SU-DHL-6 (cell line): ENCODE measurements around the gene SH3BGRL.

Source experiments
- H2AFZ ChIP-seq: fragments of 200-600 bp; sonication (generic); 2 replicates; pipeline ENCODE4 v1.6.1; 2014; ENCODE audit warnings: low read depth, mild to moderate bottlenecking, moderate library complexity, mixed read lengths, antibody characterized with exemption, low read length; ENCODE audit not compliant: severe bottlenecking
- H3F3A ChIP-seq: fragments of 200-600 bp; shearing (Covaris generic); 2 replicates; pipeline ENCODE4 v1.6.0; 2016; ENCODE audit warnings: antibody characterized with exemption, mild to moderate bottlenecking; ENCODE audit not compliant: insufficient read depth
- H3K27ac ChIP-seq: fragments of 200-600 bp; sonication (generic); 2 replicates; pipeline ENCODE4 v1.5.1; 2016; ENCODE audit warnings: low read depth, mild to moderate bottlenecking, low read length, moderate library complexity, mixed read lengths
- H3K27me3 ChIP-seq: fragments of 200-600 bp; sonication (generic), shearing (Covaris generic); 2 replicates; pipeline ENCODE4 v1.6.0; 2014; ENCODE audit warnings: mild to moderate bottlenecking, low read length
- H3K36me3 ChIP-seq: fragments of 200-600 bp; sonication (generic); 2 replicates; pipeline ENCODE4 v1.6.1; 2014; ENCODE audit warnings: mild to moderate bottlenecking, low read length, mixed read lengths
- H3K4me2 ChIP-seq: fragments of 300-600, 200-600 bp; shearing (Covaris generic), sonication (generic); 2 replicates; pipeline ENCODE4 v1.6.0; 2014; ENCODE audit warnings: low read length, low read depth, mild to moderate bottlenecking; ENCODE audit not compliant: poor library complexity, severe bottlenecking
- H3K4me3 ChIP-seq: fragments of 200-600 bp; sonication (generic); 2 replicates; pipeline ENCODE4 v1.5.1; 2014; ENCODE audit warnings: antibody characterized with exemption, low read length, mild to moderate bottlenecking, mixed read lengths; ENCODE audit not compliant: insufficient read depth, poor library complexity, severe bottlenecking
- H3K79me2 ChIP-seq: fragments of 200-600 bp; sonication (generic); 2 replicates; pipeline ENCODE4 v1.6.1; 2014; ENCODE audit warnings: mild to moderate bottlenecking, low read length, moderate library complexity; ENCODE audit not compliant: insufficient read depth
- H3K9ac ChIP-seq: fragments of 200-600 bp; sonication (generic); 2 replicates; pipeline ENCODE4 v1.7.0; 2014; ENCODE audit warnings: mild to moderate bottlenecking, low read length
- H3K9me2 ChIP-seq: fragments of 200-600 bp; sonication (generic); replicated peaks from 2 replicates; pipeline ENCODE4 v1.6.1; 2014; ENCODE audit warnings: low read length; ENCODE audit not compliant: insufficient read depth
- H3K9me3 ChIP-seq: fragments of 200-600 bp; sonication (generic); 2 replicates; pipeline ENCODE4 v1.6.1; 2014; ENCODE audit warnings: low read length, mixed read lengths; ENCODE audit not compliant: insufficient read depth
- H4K20me1 ChIP-seq: fragments of 200-600 bp; sonication (generic); 2 replicates; pipeline ENCODE4 v1.6.1; 2014; ENCODE audit warnings: low read depth, mild to moderate bottlenecking, antibody characterized with exemption, low read length, moderate library complexity, mixed read lengths
- CTCF ChIP-seq: fragments of 200-600 bp; sonication (generic); IDR thresholded peaks from one replicate; pipeline ENCODE4 v1.5.1; 2017; ENCODE audit warnings: antibody characterized with exemption, mild to moderate bottlenecking, low read length, moderate library complexity; ENCODE audit not compliant: insufficient read depth, poor library complexity, severe bottlenecking
- EZH2phosphoT487 ChIP-seq: fragments of 200-600 bp; sonication (generic), shearing (Covaris generic); conservative IDR thresholded peaks from 2 replicates; pipeline ENCODE4 v1.6.1; 2018; ENCODE audit warnings: mild to moderate bottlenecking, antibody characterized with exemption, low read length, moderate library complexity, mixed read lengths

SH3BGRL gene

GRCh38 chrX:81208916-81209315 lies 7.0 kb downstream of the SH3BGRL start:
- Histone ChIP-seq H4K20me1 (no peaks in the 10 kb centered on the region), H3K9ac (no peak overlapping the region), H3K9me2 (no peaks in the 10 kb centered on the region), H3K27ac (no peak overlapping the region), H3F3A (no peaks in the 10 kb centered on the region), H3K36me3 (no peaks in the 10 kb centered on the region), H3K79me2 (peaks cover 69% of the 10 kb centered on the region), H3K4me3 (no peak overlapping the region), H3K27me3 (no peaks in the 10 kb centered on the region), H3K4me2 (no peak overlapping the region), H3K9me3 (no peaks in the 10 kb centered on the region), H2AFZ (no peak overlapping the region)
- TF ChIP-seq EZH2phosphoT487 (no peak), CTCF (no peak)

GRCh38 chrX:81215685-81216084 lies 13.8 kb downstream of the SH3BGRL start:
- Histone ChIP-seq H3K27ac (no peak overlapping the region), H3K4me2 (no peak overlapping the region), H2AFZ (no peak overlapping the region), H3K9me3 (no peaks in the 10 kb centered on the region), H3K9ac (no peak overlapping the region), H3F3A (no peaks in the 10 kb centered on the region), H3K79me2 (peaks cover 41% of the 10 kb centered on the region; the same call in 1 of the 2 replicates), H3K9me2 (no peaks in the 10 kb centered on the region), H4K20me1 (no peaks in the 10 kb centered on the region), H3K27me3 (no peaks in the 10 kb centered on the region), H3K36me3 (no peaks in the 10 kb centered on the region), H3K4me3 (no peak overlapping the region)
- TF ChIP-seq EZH2phosphoT487 (no peak), CTCF (no peak)

- no peaks in the 10 kb centered on the region for H3K9me2 ChIP-seq
- H3K36me3 ChIP-seq, result no peaks in the 10 kb centered on the region
- TF ChIP-seq CTCF (no peak), EZH2phosphoT487 (no peak)
- no peaks in the 10 kb centered on the region for H3F3A ChIP-seq
- H4K20me1 ChIP-seq, result no peaks in the 10 kb centered on the region
- no peak overlapping the region for H3K9ac ChIP-seq
- no peak overlapping the region for H3K4me2 ChIP-seq
- H3K27ac ChIP-seq, result no peak overlapping the region
- H3K4me3 ChIP-seq, result no peak overlapping the region
- H2AFZ ChIP-seq, result no peak overlapping the region
- peaks cover 35% of the 10 kb centered on the region for H3K79me2 ChIP-seq
- no peaks in the 10 kb centered on the region for H3K9me3 ChIP-seq
- no peaks in the 10 kb centered on the region for H3K27me3 ChIP-seq
Measured at GRCh38 chrX:81229229-81229628, 27.3 kb downstream of the SH3BGRL start.

GRCh38 chrX:81229901-81230300 lies 28.0 kb downstream of the SH3BGRL start:
- H3K9ac ChIP-seq, result no peak overlapping the region
- H3K4me2 ChIP-seq, result no peak overlapping the region
- H3K9me3 ChIP-seq, result no peaks in the 10 kb centered on the region
- no peaks in the 10 kb centered on the region for H4K20me1 ChIP-seq
- H2AFZ ChIP-seq, result no peak overlapping the region
- H3K27ac ChIP-seq, result no peak overlapping the region
- no peak overlapping the region for H3K4me3 ChIP-seq
- no peak for TF ChIP-seq EZH2phosphoT487
- no peaks in the 10 kb centered on the region for H3F3A ChIP-seq
- H3K9me2 ChIP-seq, result no peaks in the 10 kb centered on the region
- peaks cover 30% of the 10 kb centered on the region for H3K79me2 ChIP-seq
- H3K27me3 ChIP-seq, result no peaks in the 10 kb centered on the region
- H3K36me3 ChIP-seq, result no peaks in the 10 kb centered on the region
